Measurements from ENCODE around the gene CCDC92B.

DNA sequence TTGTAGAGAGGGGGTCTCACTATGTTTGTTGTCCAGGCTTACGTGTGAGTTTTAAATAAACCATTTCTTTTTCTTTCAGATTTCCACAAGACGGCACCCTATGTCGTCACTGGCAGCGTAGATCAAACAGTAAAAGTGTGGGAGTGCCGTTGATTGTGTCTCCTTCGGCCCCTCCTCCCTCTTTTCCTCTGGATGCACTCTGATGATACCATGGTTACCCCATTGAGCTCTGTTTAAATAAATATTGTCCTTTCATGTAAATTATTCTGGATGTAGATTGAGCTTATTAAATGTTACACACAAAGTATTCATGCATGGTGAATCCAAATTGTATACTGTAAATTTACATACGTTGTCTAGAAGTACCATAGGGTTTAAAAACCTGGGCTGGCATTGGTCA lies 67.8 kb downstream of the CCDC92B start:
- TF ChIP-seq, protein P1, sequence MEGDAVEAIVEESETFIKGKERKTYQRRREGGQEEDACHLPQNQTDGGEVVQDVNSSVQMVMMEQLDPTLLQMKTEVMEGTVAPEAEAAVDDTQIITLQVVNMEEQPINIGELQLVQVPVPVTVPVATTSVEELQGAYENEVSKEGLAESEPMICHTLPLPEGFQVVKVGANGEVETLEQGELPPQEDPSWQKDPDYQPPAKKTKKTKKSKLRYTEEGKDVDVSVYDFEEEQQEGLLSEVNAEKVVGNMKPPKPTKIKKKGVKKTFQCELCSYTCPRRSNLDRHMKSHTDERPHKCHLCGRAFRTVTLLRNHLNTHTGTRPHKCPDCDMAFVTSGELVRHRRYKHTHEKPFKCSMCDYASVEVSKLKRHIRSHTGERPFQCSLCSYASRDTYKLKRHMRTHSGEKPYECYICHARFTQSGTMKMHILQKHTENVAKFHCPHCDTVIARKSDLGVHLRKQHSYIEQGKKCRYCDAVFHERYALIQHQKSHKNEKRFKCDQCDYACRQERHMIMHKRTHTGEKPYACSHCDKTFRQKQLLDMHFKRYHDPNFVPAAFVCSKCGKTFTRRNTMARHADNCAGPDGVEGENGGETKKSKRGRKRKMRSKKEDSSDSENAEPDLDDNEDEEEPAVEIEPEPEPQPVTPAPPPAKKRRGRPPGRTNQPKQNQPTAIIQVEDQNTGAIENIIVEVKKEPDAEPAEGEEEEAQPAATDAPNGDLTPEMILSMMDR (IDR thresholded peaks at IDR 0.05): no peak
- TF ChIP-seq, protein P2, sequence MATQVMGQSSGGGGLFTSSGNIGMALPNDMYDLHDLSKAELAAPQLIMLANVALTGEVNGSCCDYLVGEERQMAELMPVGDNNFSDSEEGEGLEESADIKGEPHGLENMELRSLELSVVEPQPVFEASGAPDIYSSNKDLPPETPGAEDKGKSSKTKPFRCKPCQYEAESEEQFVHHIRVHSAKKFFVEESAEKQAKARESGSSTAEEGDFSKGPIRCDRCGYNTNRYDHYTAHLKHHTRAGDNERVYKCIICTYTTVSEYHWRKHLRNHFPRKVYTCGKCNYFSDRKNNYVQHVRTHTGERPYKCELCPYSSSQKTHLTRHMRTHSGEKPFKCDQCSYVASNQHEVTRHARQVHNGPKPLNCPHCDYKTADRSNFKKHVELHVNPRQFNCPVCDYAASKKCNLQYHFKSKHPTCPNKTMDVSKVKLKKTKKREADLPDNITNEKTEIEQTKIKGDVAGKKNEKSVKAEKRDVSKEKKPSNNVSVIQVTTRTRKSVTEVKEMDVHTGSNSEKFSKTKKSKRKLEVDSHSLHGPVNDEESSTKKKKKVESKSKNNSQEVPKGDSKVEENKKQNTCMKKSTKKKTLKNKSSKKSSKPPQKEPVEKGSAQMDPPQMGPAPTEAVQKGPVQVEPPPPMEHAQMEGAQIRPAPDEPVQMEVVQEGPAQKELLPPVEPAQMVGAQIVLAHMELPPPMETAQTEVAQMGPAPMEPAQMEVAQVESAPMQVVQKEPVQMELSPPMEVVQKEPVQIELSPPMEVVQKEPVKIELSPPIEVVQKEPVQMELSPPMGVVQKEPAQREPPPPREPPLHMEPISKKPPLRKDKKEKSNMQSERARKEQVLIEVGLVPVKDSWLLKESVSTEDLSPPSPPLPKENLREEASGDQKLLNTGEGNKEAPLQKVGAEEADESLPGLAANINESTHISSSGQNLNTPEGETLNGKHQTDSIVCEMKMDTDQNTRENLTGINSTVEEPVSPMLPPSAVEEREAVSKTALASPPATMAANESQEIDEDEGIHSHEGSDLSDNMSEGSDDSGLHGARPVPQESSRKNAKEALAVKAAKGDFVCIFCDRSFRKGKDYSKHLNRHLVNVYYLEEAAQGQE (IDR thresholded peaks at IDR 0.05; ENCODE audit: low read depth, low read length): no peak
- no peak for TF ChIP-seq JUND (IDR thresholded peaks at IDR 0.05)
- TF ChIP-seq FOXM1 (IDR thresholded peaks at IDR 0.05; ENCODE audit: low read depth): no peak
- TF ChIP-seq, protein P3, sequence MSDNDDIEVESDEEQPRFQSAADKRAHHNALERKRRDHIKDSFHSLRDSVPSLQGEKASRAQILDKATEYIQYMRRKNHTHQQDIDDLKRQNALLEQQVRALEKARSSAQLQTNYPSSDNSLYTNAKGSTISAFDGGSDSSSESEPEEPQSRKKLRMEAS (IDR thresholded peaks at IDR 0.05; ENCODE audit: low read depth): no peak
- TF ChIP-seq TCF12 (IDR thresholded peaks at IDR 0.05): no peak
- no peak for TF ChIP-seq EP300 (IDR thresholded peaks at IDR 0.05; ENCODE audit: borderline replicate concordance in 1 of 2, low read depth in 1 of 2, low read length in 1 of 2)
- no peak for TF ChIP-seq TAF1 (IDR thresholded peaks at IDR 0.05; ENCODE audit: borderline replicate concordance, low read depth, low read length)
- no peak for TF ChIP-seq POLR2AphosphoS5 (IDR thresholded peaks at IDR 0.05; ENCODE audit: low read depth, low read length)
- no peak for TF ChIP-seq RAD21 (IDR thresholded peaks at IDR 0.05; ENCODE audit: low read length)
- no peak for TF ChIP-seq MXI1 (IDR thresholded peaks at IDR 0.05; ENCODE audit: low read depth, low read length)
- TF ChIP-seq GABPA (IDR thresholded peaks at IDR 0.05; ENCODE audit: low read depth): no peak
- no peak for TF ChIP-seq YY1 (IDR thresholded peaks at IDR 0.05; ENCODE audit: low read depth)

All from SK-N-SH (cell line).